GM19035 (cell line): ENCODE measurements around the gene BLCAP.
"Not testable (repeated sequence)": the region's sequence is repeated elsewhere in the genome, so short reads cannot be mapped to it uniquely, and the experiment has no call there.

Experiments
- ATAC-seq: cut with Tn5 transposase; IDR thresholded peaks from one replicate; pipeline ENCODE4 v1.9.1; 2021; ENCODE audit not compliant: unreplicated experiment

The BLCAP gene

DNA sequence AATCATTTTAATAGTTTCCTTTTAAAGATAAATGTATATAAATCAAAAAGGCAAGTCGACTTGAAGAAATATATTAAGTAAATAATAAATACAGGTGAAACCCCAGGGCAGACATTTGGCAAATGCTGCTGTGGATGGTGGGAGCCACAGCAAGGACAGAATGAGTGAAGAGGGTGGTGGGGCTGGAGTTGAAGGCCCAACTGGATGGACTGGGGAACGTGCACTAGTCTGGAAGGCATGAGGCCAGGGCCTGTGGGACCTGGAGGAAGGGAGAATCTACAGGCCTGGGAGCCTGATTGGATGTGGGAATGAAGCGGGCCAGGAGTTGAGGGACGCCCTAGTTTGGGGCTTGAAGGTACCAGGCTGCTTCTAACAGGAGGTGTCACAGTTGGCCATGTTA is 30.6 kb upstream of the BLCAP start:
- no peak for ATAC-seq

DNA sequence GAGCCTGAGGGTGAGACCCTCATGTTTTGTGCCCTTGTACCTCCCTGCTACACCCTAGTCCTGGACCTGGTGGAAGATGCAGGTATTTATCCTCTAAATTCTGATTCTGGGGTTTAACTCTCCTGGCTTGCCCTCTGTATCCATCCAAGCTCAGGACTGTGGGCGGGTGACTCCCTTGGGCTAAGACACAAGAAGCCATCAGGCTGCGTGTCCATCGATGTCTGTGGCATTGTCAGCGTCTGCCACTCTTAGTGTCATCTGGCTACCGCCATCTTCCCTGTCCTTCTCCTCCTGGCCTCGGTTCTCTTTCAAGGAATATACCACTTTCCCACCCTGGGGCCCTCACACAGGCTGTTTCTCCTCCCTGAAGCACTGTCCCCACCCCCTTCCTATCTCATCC is 28.9 kb upstream of the BLCAP start:
- no peak for ATAC-seq

DNA sequence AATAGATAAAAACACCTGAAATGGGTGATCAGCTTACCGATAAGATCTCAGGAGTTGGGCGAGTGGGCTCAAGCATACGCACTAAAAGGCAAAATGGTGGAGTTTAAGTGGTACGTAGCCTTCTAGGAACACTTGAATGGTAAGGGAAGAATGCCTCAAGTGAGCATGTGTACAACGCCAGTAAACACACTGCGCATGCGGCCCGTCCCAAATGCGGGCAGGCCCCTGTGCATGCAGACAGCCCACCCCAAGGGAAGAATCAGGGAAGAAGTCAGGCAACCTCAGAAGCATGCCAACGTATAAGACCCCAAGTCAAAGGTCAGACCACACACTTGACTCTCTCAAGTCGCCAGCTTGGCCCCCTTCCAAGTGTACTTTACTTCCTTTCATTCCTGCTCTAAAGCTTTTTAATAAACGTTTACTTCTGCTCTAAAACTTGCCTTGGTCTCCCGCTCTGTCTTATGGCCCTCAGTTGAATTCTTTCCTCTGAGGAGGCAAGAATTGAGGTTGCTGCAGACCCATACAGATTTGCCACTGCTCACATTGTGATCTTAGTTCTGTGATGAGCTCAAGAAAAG is 27.1 kb upstream of the BLCAP start:
- ATAC-seq, result not testable (repeated sequence)

DNA sequence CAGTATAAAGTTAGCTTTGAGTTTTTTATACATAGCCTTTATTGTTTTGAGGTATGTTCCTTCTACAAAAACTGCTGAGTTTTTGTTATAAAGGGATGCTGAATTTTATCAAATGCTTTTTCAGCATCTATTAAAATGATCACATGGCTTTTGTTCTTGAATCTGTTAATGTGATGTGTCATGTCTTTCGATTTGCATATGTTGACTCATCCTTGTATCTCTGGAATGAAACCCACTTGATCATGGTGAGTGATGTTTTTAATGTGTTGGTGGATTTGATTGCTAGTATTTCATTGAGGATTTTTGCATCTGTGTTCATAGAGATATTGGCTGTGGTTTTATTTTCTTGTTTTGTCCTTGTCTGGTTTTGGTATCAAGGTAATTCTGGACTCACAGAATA is 24.7 kb upstream of the BLCAP start:
- no peak for ATAC-seq

DNA sequence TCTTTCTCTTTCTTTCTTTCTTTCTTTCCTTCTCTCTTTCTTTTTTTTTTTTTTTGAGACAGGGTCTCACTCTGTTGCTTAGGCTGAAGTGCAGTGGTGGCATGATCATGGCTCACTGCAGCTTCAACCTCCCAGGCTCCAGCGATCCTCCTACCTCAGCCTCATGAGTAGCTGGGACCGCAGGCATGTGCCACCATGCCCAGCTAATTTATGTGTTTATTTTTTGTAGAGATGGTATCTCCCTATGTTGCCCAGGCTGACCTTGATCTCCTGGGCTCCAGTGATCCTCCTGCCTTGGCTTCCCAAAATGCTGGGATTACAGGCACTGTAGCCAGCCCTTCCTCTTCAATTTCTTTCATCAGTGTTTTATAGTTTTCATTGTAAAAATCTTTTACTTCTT is 24.0 kb upstream of the BLCAP start:
- ATAC-seq, result not testable (repeated sequence)

DNA sequence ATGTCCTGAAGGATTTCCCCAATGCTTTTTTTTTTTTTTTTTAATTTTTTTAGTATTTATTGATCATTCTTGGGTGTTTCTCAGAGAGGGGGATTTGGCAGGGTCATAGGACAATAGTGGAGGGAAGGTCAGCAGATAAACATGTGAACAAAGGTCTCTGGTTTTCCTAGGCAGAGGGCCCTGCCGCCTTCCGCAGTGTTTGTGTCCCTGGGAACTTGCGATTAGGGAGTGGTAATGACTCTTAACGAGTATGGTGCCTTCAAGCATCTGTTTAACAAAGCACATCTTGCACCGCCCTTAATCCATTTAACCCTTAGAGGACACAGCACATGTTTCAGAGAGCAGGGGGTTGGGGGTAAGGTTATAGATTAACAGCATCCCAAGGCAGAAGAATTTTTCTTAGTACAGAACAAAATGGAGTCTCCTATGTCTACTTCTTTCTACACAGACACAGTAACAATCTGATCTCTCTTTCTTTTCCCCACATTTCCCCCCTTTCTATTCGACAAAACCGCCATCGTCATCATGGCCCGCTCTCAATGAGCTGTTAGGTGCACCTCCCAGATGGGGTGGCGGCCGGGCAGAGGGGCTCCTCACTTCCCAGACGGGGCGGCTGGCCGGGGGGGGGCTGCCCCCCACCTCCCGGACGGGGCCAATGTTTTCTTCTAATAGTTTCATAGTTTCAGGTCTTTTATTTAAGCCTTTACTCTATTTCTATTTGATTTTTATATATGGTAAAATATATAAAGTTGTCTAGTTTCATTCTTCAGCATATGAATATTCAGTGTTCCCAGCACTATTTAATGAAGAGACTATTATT is 22.6 kb upstream of the BLCAP start:
- ATAC-seq, result not testable (repeated sequence)

DNA sequence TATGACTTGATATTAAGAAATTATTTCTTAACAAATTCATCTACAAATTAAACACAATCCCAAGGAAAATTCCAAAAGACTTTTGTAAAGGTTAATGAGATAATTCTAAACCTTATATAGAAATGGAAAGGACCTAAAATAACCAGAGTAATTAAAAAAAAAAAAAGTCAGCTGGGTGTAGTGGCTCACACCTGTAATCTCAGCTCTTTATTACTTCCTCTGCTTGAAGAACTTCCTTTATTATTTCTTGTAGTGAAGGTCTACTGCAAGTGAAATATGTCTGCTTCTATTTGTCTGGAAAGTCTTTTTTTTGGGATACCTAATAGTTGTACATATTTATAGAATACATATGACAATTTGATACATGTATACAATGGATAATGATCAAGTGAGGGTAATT is 20.2 kb upstream of the BLCAP start:
- no peak for ATAC-seq

DNA sequence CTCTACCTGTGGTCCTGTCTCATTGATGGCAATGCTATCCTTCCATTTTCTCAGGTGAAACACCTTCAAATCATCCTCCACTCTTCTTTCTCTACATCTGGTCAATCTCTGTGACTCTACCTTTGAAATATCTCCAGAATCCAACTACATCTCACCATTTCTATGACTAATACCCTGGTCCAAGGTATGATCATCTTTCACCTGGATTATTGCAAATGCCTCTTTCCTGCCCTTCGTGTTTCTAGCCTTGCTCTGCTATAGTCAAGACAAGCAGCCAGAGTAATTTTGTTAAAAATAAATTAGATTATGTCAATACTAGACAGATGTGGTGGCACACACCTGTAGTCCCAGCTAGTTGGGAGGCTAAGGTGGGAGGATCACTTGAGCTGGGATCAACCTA is 17.8 kb upstream of the BLCAP start:
- ATAC-seq, result no peak

DNA sequence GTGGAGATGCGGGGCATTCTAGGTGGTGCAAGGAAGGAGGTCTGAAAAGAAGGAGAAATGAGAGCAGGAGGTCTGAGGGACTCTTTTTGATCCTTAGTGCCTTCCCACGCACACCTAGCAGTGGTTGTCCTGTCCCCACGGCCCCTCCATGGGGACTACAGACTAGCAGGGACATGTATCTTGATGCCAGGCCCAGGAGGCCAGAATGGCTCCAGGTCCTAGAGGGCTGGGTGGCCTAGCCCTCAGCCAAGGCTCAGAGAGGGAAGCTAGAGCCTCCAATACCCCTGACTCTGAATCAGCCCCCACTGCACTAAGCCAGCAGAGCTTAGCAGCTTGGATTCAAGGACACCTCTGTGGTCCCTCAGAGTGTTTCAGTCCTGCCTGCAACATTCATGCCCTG is 16.7 kb upstream of the BLCAP start:
- no peak for ATAC-seq

DNA sequence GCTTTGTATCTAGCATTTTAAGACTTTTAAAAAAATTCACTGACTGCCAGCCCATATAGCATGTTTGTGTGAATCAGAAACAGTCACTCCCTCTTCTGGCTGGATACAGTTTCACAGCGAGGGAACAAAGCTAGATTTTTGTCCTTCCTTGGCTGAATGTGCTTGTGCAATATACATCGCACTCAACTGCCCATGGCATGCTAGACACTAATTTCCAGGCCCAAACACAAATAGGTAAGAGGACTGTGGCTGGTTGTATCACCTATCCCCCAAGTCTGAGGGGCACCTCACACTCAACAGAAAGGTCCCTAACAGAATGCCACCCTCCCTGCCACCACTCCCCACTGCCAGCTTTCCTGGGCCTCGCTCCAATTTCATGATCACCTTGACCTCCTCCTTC is 16.2 kb upstream of the BLCAP start:
- no peak for ATAC-seq

DNA sequence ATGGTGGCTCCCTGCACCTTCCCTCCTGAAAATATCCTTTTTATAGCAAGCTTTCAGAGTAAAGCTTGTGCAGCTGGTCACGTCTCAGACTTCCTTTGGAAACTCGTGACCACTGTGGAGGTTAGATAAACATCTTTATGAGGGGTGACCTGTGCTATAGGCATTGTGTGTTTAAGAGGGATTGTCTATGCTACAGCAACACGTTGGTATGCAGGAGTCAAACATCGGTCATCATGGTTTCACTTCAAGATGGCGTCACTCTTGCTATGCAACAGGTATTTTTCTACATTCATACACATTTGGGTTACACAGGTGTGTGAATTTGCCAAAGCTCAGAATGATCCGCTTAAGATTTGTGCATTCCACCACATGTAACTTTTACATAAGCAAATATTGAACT is 14.6 kb upstream of the BLCAP start:
- ATAC-seq, result no peak

DNA sequence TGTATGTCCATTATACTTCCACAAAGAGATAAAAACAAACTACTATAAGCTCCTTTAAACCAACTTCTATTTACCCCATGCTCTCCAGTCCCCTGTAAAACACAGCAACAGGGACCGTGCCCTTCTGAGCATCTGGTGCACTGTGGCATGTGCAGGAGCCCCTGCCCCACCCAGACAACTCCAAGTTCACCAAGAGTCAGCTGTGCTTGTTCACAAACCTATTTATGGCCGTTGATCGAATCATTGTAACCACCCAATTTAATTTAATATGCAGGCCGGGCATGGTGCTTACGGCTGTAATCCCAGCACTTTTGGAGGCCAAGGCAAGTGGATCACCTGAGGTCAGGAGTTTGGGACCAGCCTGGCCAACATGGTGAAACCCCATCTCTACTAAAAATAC is 13.7 kb upstream of the BLCAP start:
- no peak for ATAC-seq

DNA sequence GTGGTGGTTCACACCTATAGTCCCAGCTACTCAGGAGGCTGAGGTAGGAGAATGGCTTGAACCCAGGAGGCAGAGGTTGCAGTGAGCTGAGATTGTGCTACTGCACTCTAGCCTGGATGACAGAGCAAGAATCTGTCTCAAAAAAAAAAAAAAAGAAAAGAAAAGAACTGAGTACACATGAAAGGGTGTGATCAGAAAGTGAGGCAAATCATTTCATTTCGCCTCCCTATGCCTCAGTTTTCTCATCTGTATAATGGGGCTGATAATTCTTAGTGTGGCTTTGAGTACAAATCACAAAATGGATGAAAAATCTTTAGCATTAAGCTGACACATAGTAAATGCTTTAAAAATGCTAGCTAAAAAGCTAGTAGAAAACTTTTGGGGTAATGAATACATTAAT is 13.2 kb upstream of the BLCAP start:
- ATAC-seq, result not testable (repeated sequence)

DNA sequence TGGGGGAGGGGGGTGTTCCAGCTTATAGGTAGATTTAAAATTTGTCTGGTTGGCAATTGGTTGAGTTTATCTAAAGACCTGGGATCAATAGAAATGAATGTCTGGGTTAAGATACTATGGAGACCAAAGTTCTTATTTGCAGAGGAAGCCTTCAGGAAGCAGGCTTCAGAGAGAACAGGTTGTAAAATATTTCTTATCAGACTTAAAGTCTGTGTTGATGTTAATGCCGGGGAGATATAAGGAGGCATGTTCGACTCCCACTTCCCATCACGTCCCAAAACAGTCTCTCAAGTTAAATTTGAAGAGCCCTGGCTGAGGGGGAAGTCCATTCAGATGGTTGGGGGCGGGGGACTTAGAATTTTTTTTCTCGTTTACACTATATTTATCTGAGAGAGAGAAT is 12.3 kb upstream of the BLCAP start:
- ATAC-seq, result no peak

DNA sequence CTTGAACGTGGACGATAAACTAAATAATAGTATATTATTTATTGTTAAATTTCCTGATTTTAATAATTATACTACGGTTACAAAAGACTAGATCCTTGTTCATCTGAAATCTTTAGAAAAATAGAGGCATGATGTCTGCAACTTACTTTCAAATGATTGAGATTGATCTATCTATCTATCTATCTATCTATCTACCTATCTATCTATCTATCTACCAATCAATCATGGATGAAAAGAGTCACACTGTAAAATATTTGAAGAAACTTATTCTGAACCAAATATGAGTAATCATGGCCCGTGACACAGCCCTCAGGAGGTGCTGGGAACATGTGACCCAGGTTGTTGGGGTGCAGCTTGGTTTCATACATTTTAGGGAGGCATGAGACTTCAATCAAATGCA is 11.7 kb upstream of the BLCAP start:
- ATAC-seq, result no peak

DNA sequence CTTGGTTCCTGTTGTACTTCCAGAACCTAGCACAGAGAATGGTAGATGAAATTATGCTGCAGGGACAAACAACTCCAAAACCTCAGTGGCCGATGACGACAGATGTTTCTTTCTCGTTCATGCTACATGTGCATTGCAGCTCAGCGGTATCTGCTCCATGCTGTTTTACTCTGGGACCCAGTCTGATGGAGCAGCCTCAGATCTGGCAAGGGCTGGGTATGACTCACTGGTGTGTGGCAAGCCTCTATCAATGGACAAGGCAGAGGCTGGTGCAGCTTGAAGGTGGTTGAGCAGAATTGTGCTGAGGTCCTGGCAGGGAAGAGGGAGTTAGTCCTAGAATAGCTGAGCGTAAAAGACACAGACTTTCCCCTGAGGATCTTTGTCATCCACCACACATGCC is 10.3 kb upstream of the BLCAP start:
- ATAC-seq, result no peak

DNA sequence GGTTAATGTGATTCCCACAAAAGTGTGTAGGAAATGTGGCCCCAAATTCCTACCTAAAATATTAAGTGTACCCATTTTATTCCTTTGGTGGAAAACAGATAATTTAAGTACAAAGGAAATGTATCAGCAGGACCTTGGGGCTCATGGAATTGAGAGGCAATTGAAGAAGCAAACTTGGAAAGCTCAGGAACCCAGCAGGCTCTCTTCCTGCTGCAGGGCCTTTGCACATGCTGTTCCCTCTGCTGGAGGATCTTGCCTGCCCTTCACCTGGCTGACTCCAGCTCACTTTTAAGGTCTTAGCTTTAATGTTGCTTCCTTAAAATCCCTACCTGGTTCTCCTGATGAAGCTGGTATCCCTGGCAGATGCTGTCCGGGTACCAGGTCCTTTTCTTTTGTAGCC is 9.8 kb upstream of the BLCAP start:
- ATAC-seq, result no peak

DNA sequence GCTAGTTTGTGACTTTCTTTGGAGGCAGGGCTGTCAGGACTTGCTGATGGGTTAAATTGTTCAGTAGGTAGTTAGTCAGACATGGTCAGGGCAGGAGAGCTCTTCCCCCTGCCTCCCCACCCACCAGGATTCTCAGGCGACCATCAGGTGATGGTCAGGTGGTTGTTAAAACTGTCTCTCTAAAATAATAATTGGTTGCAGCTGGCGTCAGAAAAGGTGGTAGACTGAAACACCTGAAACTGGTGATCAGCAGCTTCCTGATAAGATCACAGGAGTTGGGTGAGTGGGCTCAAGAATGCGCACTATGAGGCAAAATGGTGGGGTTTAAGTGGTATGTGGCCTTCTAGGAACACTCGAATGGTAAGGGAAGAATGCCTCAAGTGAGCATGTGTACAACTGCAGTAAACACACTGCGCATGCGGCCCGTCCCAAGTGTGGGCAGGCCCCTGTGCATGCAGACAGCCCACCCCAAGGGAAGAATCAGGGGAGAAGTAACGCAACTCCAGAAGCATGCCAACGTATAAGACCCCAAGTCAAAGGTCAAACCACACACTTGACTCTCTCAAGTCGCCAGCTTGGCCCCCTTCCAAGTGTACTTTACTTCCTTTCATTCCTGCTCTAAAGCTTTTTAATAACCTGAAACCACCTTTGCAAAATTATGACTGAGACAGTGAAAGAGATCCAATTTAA is 7.9 kb upstream of the BLCAP start:
- ATAC-seq, result no peak

DNA sequence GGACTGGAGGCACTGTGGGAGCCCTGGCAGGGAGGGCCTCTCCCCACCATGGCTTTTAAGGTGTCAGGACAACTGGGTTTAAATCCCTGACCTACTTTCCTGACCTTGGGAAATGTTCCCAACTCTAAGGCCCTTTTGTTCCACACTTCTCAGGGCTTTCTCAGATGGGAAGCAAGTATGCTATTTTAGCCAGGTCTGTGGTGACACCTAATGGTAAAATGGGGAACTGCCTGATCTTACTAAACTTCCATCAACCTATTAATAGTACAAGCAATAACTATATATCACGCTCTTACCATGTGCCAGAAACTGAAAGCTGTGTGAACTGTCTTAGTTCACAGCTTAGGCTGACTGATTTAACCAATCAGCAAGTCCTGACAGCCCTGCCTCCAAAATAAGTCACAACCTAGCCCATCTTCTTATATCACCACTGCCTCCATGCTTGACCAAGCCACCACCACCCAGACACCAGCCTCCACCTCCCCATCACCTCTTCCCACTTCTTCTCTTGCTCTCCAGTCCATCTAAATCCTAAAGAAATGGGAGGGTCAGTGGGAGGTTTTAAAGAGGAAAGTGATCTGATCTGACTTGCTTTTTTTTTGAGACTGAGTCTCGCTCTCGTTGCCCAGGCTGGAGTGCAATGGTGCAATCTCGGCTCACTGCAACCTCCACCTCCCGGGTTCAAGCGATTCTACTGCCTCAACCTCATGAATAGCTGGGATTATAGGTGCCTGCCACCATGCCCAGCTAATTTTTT is 6.9 kb upstream of the BLCAP start:
- ATAC-seq, result peak; percentile 89

DNA sequence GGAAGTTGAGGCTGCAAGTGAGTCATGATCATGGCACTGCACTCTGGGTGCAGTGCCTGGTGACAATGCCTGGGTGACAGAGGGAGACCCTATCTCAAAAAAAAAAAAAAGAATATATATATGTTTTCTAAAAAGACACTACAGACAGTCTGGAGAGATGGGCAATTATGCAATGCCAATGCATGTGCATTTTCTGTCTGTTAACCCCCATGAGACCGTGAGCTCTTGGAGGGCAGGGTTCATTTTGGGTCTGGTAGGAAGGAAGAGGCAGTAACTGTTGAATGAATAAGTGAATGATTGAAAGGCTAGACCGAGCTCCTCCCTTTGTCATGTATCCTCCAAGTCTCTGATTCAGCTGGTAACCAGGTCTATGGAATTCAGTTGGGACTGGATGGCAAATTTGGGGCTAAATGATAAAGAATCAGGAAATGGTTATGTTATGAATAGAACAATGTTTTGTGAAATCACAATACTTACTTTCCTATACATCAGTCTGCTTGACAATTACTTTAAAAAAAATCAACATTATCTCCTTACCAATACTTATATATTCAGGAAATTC is 5.6 kb upstream of the BLCAP start:
- no peak for ATAC-seq

DNA sequence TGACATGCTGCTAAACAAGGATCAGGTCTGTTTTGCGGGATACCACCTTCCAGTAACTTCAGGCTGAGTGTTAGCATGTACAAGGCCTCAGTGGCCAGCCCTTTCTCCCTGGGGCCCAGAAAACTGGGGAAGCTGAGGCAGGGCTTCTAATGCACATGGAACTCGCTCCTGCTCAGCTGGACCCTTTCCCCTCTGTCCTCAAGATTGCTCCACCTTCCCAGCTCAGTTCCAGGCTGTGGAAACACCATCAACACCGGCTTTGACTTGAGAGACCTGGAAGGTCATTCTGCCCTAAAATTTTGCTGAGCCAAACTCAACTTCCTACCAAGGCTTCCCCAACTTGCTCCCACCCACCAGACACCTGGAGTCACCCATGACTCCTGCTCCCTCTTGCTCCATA is 4.2 kb upstream of the BLCAP start:
- ATAC-seq, result no peak
